Measurements from ENCODE around the gene SYDE2.

DNA sequence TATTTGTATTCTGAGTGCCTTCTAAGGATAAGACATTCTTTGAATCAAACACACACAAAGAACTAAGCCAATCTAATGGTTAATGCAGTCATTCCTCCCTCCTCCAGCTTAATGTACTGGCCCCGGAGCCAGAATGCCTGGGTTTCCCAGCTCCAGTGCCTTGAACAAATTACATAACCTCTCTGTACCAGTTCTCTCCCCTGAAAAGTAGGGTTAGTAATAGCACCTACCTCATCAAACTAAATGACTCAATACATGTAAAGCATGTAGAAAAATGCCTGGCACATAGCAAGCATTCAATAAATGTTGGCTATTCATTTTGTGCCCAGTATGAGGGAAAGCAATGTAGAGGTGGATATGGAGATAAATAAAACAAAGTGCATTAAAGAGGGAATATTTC is 44.6 kb upstream of the SYDE2 start:
- TF ChIP-seq CTCF (IDR thresholded peaks at IDR 0.05): no peak
- TF ChIP-seq POLR2A (IDR thresholded peaks at IDR 0.05): no peak

Data from Peyer's patch (tissue), 4 donors.